ENCODE data around the gene CKS1B. TPM values are rescaled to one million over a fixed set of nuclear protein-coding genes. Genes with fewer than 3 reads are reported as not detected.
A peak's percentile ranks its signal among the peaks of the same experiment; 100 is the strongest.
"Not testable (repeated sequence)": the region's sequence is repeated elsewhere in the genome, so short reads cannot be mapped to it uniquely, and the experiment has no call there.

The CKS1B gene
- total RNA-seq, 1 donor from 2014 or later: 74.5 TPM

DNA sequence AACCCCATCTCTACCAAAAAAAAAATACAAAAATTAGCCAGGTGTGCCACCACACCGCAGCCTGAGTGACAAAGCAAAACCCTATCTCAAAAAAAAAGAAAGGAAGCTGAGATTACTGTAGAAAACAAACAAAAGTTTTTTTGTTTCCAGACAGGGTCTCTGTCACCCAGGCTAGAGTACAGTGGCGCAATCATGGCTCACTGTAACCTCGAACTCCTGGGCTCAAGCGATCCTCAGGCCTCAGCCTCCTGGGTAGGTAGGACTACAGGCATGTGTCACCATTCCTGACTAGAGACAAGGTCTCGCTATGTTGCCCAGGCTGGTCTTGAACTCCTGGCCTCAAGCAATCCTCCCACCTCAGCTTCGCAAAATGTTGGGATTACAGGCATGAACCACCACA, 10.1 kb upstream of the CKS1B start:
- ATAC-seq: no peak

DNA sequence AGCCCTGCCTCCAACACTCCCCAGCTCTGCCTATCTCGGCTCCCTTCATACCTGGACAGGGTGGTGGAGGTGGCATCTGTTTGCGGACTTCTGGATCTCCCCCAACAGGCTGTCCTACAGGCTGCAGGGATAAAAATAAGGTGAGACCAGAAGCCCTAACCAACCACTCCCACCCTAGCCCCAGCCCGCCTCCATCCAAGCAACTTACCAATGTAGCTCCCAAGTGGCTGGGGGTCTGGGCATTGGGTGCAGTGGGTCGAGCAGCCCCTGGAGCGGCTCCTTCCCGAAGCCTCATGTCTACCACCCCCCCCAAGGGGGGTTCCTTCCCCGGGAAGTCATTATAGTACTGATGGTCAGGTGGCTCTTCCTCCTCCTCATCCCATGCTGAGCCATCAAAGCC, 8.4 kb upstream of the CKS1B start:
- no peak for ATAC-seq

- no peak for ATAC-seq
These were observed 7.0 kb upstream of the CKS1B start for GRCh38 chr1:154967331-154967950.

DNA sequence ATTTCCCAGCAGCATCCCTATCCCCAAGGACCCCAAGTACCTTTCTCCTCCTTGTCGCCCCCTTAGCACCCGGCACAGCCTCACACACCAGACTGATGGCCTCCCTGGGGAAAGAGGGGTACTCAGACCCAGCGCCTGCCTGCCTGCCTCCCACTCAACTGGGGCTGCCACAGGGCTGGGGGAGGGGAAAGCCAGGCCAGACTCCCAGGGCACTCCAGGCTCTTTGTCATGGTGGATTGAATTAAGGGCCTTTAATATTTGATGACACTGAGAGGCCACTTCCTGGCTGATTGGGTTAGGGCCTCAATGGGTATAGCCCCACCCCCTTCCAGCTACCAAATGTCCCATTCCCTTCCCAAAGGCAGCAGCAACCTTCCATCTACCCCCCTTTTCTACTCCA, 5.8 kb upstream of the CKS1B start:
- no peak for ATAC-seq

DNA sequence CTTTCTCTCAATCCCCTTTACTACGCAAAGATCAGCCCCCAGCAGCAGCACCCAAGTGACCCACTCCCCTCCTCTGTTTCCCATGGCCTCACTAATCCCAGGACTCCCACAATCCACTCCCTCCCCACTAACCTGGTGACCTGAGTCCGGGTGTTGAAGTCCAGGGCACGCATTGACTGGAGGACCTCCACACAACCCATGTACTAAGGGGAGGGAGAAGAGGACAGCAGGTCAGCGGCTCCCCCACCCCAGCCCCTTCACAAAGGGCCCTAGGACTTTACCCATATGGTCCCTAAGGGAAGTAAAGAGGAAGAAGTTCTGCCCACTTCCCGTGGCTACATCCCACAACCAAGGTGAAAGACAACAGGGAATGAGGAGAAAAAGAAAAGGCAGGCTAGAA, 5.2 kb upstream of the CKS1B start:
- no peak for ATAC-seq

DNA sequence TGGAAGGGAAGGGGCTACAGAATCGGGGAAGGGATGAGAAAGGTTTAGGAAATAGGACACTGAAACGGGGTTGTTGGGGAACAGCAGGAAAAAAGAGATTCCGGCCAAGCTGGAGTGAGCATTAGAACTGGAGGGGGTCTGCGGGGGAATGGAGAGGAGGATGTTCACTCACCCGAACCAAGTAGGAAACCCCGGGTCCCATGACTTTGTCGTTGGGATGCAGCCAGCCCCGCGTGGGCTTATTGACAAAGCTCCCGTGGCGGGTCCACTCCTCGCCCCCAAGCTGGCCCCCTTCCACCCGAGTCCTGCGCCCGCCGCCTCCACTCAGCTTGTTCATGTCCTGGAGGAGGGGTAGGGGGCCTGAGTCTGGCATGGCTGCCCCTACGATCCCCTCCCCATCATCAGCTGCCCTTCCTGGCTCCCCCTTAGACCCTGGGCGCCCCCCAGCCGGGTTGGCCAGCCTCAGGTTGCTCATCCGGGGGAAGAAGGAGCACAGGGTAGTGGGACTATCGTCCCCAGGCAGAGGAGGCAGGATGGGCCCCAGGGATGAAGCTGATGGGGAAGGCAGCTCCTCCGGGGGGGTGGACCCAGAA, 4.5 kb upstream of the CKS1B start:
- no peak for ATAC-seq

- peak; percentile 57 for ATAC-seq
These were observed 3.7 kb upstream of the CKS1B start, which contains the start of gene SHC1 for GRCh38 chr1:154970631-154971340. TSS of gene SHC1 (minus strand) at chr1:154970747. CDS start at chr1:154970526, 221 bp downstream.

DNA sequence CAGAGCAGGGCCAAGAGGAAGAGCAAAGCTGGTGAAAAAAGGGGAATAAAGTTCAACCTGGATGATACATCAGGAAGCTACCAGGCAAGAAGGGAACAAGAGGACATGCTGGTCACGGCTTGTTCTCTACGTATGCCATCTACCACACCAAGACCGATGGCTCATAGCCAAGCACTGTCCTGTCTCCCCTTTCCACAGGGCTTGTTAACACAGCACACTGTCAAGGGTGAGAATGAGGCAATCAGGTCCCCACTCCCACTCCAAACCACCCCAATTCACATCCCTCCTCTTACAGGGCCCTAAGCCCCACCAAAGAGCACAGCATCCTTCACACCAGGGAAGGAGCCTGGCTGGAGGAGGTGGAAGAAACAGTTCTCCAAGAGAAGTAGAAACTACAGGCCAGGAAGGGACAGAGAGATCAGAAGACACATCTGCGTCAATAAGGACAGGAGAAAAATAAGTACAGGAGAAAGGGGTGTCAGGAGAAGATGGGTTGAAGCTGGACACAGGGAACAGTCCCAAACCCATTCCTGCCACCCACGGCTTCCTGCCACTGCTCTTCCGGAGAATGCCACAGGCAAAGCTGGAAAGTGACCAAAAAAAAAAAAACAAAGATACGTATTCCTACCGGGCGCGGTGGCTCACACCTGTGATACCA, 3.0 kb upstream of the CKS1B start:
- peak; percentile 23 for ATAC-seq

DNA sequence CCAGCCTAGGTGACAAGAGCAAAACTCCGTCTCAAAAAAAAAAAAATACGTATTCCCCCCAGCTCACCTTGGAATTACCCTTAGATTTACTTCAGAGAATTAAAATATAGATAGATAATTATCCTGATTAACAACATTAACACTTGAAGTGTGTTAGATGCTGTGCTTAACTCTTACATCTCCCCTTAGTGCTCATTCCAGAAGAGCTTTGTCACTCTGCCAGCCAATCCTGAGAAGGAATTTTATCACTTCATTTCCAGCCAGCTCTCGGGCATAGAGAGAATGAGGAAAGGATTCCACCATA, 2.3 kb upstream of the CKS1B start:
- ATAC-seq: no peak

GRCh38 chr1:154972517-154973343, 1.8 kb upstream of the CKS1B start:
- ATAC-seq: peak; percentile 0

DNA sequence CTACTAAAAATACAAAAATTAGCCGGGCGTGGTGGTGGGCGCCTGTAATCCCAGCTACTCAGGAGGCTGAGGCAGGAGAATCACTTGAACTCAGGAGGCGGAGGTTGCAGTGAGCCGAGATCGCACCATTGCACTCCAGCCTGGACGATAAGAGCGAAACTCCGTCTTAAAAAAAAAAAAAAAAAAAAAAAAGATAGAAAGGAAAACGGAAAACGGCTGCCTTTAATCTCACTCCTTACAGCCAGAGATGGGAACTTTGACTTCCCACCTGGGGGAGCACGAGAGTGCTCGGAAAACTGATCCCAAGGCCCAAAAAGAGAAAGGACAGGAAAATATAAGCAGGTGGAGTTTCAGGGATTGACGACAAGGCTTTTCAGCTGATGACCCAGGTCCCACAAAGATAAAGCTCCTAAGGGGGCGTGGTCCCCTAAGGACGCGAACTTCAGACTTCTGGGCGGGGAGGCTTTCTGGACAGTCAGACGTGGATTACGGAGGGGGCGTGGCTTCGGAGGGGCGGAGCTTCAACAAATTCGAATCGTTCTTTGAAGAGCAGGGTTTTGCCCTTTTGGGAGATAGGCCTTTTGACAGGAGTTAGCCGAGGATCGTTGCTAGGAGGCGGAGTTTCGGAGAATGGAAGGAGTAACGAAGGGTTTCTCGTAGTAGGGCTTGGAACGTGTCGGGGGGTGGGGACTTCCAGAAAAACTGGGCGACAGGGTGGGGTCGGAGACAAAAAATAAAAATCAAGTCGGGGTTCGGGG, 958 bp upstream of the CKS1B start:
- ATAC-seq: peak; percentile 53

DNA sequence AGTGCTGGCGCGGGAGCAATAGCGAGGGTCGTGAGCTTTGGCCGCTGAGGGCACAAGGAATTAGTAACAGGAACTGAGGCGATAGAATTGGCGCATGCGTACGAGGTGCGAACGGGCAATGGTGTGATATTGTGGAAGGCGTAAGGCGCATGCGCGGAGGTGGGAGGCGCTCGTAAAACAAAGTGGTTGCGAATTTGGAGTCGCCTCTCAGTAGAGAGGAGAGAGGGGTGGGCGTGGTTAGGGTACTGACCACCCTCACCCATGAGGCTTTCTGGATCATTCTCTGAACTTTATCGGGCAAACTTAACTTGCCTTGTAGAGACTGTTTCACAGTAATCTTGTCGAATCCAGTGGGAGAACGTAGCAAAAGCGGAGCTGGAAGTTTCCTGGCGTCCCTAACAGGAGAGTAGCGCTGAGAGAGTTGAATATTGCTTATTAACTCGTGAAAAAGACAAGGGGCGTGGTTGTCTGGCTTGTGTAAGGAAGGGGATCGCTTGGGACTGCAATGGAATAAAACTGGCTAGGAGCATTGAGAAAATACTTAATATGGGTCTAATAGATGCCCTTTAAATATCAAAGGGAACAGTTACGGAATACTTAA, 427 bp downstream of the CKS1B start:
- ATAC-seq: peak; percentile 65

GRCh38 chr1:154975409-154976059, 1.1 kb downstream of the CKS1B start:
- no peak for ATAC-seq

DNA sequence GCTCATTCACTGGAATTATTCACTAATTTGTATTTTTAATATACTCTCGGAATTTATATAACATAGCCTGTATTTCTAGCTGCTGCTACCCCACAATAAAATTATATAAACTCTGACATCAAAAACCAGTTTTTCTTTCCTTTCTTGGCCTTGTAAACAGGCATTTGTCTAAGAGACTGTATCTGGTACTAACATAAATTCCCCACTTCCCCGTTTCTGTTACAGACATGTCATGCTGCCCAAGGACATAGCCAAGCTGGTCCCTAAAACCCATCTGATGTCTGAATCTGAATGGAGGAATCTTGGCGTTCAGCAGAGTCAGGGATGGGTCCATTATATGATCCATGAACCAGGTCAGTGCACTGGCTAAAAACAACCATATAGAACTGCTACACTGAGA, 3.3 kb downstream of the CKS1B start:
- not testable (repeated sequence) for ATAC-seq

DNA sequence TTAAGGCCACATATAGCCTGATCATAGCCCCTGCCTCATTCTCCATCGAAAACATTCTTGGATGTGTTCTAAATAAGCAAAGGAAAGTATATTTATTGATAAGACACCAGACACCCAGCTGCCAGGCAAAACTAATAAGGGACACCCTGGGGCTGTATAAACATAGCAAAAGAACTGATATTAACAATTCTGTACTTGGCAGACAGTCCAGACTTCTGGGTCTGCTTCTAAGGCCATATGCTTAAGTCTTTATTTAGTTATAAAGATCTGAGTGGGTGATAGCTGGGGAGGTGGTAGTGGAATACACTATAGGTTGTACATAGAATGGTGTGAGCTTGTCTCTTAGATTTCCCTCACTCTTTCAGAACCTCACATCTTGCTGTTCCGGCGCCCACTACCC, 3.9 kb downstream of the CKS1B start:
- ATAC-seq: no peak

GRCh38 chr1:154982341-154982740, 7.9 kb downstream of the CKS1B start:
- no peak for ATAC-seq

DNA sequence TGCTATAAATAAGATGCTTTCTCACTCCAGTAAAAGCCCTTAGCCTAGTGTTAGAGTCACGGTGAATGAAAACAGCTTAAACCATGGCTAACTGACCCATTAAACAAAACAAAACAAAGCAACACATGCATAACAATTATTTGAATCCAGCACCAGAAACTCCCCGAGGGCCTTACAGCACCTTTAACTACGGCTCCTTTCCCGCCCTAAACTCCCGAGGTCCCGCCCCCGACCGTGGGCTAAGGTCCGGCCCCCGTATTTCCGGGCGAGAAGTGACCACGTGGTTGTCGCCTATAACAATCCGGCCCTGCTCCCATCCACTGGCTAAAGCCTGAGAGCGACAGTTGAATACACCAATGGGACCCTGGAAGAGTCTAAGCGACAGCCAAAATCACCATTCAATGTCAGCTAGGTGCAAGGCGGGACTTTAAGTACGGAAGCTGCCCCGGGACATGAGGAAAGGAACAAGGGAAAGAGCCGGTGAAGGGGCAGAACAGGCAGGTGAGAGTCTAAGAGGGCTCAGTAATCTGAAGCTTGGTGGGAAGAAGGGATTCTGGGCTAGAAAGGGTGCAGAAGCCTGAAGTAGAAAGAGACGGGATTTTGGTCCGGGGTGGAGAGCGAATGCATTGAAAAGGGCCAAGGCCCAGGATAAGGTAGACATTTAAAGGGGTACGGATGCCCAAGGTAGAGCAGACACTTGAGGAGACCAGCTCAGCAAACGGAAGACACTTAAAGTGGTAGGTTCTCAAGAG, 8.6 kb downstream of the CKS1B start, which contains the start of gene FLAD1:
Gene FLAD1, plus strand, starts transcription at position 448 of the 752 bp plus-strand sequence. CDS start 351 bp downstream, outside the sequence.
- peak; percentile 99 for ATAC-seq

- ATAC-seq: peak; percentile 19
These were observed 9.4 kb downstream of the CKS1B start for GRCh38 chr1:154983776-154984466.

- not testable (repeated sequence) for ATAC-seq
These were observed 12.3 kb downstream of the CKS1B start for GRCh38 chr1:154986736-154987135.
